CD4-positive, alpha-beta T cell treated with Interleukin-15 for 1 hour (primary cell): ENCODE results near the gene IL1R2.
A peak's percentile ranks its signal among the peaks of the same experiment; 100 is the strongest.
"Not testable (repeated sequence)": the region's sequence is repeated elsewhere in the genome, so short reads cannot be mapped to it uniquely, and the experiment has no call there.

ENCODE experiments used
- DNase-seq: peaks from one replicate; pipeline ENCODE4 v3.0.0-alpha.2; 2020

The IL1R2 gene

DNA sequence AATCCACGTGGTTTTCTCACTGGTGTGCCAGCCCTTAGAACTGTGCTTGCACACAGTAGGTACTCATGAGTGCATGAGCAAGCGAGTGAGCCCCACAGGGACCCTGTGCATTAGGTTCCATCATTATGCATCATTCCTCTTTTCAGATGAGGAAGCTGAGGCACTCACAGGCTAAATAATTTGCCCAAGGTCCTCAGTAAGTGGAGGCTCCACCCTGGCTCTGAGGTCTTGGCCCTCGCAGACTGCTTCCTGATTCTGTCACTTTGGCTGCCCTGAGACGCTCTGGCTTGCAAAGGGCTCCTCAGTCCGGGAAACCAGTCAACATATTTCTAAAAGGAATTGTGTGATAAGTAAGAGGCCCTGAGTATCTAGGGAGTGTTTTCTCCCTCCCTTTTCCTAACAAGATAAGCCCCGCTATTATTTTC, 71.7 kb downstream of the IL1R2 start:
- peak; percentile 49 for DNase-seq

DNA sequence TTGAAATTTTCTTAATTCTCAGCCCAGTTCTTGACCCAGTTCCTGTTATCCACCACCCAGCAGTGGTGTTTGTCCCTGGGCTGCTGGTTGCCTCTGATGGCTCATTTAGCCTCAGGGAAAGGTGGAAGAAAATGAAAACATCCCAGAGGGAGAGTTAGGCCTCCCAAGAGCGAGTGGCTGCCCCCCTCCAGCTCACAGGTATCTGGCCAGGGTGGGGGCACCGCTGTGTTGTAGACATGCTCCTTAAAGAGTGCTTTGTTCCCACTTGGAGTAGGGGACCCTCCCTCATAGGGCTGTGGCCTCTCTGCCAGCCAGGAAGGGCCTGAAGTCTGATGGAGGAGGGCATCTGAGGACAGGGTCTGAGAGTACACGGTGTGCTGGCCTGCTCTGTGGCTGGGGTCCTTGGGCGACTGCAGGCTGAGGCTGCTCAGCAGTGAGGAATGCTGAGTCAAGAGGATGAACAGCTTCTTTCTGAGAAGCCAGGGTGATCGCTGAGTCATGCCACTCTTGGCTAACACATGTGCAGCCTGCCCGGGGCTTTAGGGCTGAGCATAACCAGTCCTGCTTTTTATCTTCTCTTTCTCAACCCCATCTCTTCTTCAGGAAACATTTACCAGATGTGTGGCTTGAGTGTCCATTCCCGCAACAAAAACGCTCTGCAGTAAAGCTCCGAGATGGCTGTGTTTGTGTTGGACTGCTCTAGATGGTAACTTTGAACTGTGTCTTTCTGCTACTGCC, 72.3 kb downstream of the IL1R2 start:
- DNase-seq: peak; percentile 53

DNA sequence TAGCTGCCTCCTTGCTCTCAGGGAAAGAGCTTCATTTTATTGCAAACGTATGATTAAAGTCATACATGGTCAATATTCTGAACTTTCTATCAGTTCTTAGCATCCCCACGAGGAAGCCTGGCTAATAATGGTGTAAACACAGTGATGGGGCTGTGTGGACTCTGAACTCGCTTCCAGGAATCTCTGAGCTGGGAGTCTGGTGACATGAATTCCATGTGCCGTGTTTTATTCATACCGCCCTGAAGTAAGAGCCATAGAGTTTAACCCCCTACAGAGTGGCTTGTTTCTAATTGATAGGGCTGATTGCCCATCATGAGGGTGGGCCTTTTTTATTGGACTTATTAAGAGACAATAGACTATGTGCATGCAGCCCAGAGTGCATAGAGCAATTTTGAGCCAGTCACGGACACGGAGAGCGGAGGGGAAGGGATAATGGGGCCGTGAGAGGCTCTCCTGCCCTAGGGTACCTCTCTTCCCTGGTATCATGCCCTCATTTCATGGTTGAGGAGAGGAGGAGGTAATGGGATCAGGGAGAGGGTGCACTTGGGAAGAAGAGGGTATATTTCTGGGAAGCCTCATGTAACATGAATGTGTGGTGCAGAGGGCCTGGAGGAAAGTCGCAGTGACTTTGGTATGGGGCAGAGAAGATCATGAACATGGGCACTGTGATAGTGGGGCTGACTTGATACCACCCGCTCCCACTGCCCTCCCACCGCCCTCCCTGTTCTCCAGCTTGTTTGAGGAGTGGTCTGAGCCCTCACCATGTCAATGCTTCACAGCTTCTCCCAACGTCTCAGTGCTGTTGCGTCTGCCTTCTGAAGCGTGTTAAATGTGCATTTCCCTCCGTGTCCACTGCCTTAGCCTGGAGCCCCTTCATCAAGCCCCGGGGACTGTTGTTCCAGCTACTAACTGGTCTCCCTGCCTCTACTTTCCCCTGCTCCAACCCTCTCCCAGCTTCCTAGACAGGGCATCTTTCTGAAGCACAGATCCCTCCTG, 73.2 kb downstream of the IL1R2 start:
- DNase-seq: no peak

DNA sequence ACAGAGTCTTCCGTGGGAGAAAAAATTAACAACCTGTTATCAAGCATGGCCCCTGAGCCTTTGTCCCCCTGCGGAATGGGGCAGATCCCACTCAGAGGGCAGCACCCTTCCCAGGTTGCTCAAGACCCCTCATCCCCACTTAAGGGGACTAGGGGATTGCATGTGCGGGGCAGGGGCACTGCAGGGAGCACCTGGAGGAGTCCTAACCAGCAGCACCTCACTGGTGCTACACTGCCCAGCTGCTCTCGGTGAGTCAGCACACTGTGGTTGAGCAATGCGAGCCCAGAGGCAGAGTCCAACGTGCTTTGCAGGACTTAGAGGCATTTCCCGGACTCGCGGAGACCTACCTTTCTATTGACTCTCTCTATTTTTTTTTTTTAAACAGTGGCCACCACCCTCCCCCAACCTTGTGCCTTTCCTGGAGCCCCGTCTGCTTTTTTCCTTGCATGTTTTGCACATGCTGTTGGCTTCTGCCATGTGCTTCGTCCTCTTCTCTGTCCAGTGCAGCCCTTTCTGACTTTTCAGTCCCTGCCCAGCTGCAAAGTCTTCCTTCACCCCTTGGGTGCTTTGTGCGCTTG, 74.0 kb downstream of the IL1R2 start:
- DNase-seq: no peak

DNA sequence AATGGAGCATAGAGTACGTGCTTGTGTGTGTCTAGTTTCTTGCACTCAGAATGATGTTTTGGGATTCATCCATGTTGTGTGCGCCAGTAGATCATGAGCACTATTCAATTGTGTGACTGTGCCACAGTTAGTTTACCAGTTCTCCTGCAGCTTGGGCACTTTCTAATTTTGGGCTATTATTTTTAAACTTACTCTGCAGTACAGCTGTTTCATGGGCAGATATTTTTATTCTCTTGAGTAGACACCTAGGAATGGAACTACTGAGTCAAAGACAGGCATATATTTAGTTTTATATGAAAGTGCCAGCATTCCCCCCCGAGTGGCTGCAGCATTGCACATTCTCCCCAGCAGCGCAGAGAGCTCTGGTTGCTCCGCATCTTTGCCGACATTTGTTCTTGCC, 74.8 kb downstream of the IL1R2 start:
- DNase-seq: no peak

DNA sequence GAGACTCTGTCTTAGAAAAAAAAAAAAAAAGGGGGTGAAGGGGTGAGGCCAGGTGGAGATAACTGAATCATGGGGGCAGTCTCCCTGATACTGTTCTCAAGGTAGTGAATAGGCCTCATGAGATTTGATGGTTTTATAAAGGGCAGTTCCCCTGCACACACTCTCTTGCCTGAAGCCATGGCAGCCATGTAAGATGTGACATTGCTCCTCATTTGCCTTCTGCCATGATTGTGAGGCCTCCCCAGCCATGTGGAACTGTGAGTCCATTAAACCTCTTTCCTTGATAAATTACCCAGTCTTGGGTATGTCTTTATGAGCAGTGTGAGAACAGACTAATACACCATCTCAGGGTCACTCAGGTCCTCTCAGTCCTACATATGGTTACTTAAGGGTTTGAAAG, 76.4 kb downstream of the IL1R2 start:
- DNase-seq: not testable (repeated sequence)

DNA sequence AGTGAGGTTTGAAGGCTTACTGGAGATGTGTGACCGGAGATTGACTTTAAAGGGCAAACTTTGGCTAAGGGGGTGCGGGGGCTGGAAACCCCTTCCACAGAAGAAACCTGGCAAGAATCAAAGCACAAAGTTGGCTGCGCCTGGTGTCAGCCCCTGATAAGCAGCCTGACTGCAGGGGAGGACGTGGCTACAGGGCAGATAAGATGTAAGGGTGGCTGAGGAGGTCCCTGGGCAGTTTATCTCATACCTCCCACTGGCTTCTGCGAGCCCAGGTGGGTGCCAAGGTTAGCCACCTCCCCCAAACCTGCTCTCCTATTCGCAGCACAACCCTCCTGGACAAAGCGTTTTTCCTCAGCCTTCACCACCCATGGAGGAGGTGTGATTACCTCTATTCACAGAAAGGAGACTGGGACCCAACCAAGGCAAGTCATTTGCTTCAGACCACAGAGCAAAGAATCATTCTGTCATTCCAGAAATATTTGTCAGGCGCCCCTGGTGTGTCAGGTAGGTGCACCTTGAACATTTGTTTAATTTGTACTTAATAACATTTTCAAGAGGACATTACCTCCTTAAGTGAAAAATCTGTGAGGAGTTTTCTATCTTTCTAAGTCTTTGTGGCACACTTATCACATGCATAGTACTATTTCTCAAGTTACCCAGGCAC, 77.7 kb downstream of the IL1R2 start:
- no peak for DNase-seq

DNA sequence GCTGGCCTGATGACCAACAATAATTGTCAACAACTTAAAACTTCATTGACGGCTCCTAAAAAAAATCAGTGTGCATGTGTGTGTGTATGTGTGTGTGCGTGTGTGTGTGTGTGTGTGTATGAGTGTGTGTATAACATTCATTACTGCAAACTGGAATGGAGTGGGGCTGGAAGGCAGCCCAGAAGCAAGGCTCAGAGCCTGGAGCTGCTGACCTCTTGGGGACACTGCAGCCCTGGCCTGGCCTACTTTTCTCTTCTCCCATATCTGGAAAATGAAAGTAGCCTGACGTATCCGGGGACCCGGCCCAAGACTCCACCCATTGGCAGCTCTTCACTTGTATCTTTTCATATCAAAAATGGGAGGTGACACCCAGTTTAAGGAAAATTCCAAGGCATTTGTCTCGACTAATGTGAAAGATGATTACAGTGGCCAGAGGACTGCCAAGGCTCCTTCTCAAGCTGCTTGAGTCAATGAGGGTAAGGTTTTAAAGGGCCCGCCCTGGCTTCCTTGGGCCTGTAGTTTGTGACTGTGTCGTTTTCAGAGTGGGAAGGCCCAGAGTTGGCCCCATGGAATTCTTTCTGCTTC, 78.4 kb downstream of the IL1R2 start:
- DNase-seq: no peak

DNA sequence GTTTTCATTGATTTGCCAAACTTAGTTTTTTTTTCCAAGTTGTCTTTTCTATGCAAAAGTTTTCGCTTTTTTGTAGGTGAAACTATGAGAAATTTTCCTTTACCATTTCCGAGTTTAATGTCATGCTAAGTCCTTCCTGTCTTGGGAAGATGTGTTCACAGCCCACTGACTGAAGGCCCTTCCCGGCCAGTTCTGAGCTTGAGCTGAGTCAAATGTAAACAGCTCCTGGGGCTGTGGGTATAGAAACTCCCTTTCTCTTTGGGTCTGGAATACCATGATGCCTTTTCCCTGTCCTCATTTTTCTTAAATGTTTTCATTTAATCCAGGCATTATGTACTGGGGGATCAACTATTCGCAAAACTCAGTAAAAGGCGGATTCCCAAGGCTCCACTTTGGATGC, 81.0 kb downstream of the IL1R2 start:
- no peak for DNase-seq

DNA sequence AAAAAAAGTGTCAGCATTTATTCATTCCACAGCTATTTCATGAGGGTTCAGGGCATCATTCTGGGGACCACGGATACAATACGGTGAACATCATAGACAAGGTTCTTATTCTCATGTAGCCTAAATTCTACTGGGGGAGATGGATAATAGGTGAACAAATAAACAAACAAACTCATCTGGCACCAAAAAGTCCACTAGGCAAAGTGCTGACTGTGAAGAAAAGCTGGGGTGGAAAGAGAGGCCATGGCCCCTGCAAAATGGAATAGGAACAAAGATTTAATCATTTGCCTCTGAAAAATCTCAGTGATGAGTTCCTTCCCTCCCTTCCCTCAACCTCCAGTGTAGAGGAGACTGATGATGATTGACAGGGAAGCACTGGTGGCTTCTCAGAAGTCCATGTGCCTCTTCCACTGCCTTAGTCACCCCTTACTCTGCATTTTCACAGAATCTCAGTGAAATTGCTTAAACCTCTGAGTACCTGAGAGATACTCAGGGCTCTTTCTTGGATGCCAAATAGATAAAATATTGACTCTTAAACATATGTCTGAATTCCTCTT, 81.5 kb downstream of the IL1R2 start:
- no peak for DNase-seq

DNA sequence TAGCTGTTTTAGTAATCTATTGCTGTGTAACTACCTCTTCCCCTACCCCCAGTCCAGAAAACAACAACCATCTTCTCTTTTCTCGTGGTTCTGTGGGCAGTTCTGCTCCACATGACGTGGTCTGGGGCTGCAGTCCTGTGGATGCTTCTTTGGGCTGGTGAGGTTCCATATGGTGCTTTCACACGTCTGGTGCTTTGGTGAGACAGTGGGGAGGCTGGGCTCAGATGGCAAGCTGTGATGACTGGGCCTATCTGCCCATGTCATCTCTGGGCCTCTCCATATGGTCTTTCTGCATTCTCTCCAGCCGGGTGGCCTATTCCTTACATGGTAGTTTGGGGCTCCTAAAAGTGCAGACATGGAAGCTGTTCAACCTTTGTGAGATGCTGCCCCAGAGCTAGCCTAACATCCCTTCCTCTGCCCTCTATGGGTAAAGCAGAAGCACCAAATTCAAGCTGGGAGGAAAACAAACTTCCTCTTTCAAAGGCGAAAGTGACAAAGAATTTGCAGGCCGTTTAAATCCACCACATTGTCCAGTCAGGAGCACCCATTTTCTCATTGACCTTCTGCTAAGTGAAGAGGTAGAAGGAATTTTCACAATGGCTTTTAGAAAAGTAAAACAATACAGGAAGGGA, 82.5 kb downstream of the IL1R2 start:
- DNase-seq: no peak

DNA sequence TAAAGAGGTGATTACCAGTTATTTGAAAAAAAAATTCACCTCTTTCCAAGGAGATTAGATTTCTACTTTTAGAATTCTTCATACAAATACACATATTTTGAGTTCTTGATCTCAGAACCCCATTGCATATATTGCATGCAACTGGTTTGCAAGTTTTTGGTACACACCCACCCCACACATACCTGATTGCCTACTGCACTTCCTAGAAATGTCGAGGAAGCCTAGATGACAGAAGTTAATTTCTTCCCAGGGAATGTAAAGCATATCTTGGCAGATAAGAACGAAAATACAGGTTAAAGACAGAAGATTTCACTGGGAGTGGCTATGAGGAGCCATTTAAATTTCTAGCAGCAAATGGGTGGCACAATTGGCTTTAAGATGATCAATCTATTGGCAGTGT, 83.7 kb downstream of the IL1R2 start:
- DNase-seq: no peak

DNA sequence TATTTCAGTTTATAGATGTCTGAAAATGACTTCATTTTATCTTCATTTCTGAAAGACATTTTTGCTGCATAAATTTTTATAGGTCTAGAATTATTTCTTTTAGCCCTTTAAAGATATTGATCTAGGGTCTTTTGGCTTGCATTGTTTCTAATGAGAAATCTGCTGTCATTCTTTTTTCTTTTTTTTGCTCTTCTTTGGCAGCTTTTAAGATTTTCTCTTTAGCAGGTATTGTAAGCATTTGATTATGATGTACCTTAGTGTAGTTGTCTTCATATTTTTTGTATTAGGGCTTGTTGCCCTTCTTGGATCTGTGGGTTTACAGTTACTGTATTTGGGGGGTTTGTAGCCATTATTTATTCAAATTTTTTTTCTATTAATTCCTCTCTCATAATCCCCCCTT, 84.8 kb downstream of the IL1R2 start:
- no peak for DNase-seq
